HG02884 (cell line): ENCODE data around the gene EHD3.
"Not testable (repeated sequence)": the region's sequence is repeated elsewhere in the genome, so short reads cannot be mapped to it uniquely, and the experiment has no call there.

Experiments
- ATAC-seq: cut with Tn5 transposase; IDR thresholded peaks from one replicate; pipeline ENCODE4 v1.9.1; 2021; ENCODE audit warnings: mild to moderate bottlenecking, moderate library complexity; ENCODE audit not compliant: unreplicated experiment

Gene EHD3

GRCh38 chr2:31282634-31283033 lies 48.7 kb downstream of the EHD3 start:
- no peak for ATAC-seq

- ATAC-seq: not testable (repeated sequence)
Measured at GRCh38 chr2:31283193-31283919, 49.4 kb downstream of the EHD3 start.

GRCh38 chr2:31284107-31284506 lies 50.2 kb downstream of the EHD3 start:
- no peak for ATAC-seq

GRCh38 chr2:31286230-31286629 lies 52.3 kb downstream of the EHD3 start:
- no peak for ATAC-seq

- ATAC-seq: no peak
Measured at GRCh38 chr2:31286961-31287550, 53.1 kb downstream of the EHD3 start.

- no peak for ATAC-seq
Measured at GRCh38 chr2:31287654-31288053, 53.7 kb downstream of the EHD3 start.

- ATAC-seq: no peak
Measured at GRCh38 chr2:31294196-31294595, 60.2 kb downstream of the EHD3 start.

- ATAC-seq: no peak
Measured at GRCh38 chr2:31296641-31297287, 62.8 kb downstream of the EHD3 start.

GRCh38 chr2:31297751-31298150 lies 63.8 kb downstream of the EHD3 start:
- no peak for ATAC-seq

- ATAC-seq: no peak
Measured at GRCh38 chr2:31299547-31299946, 65.6 kb downstream of the EHD3 start.

- no peak for ATAC-seq
Measured at GRCh38 chr2:31300309-31300708, 66.4 kb downstream of the EHD3 start.

- no peak for ATAC-seq
Measured at GRCh38 chr2:31302940-31303563, 69.1 kb downstream of the EHD3 start.

GRCh38 chr2:31304816-31305215 lies 70.9 kb downstream of the EHD3 start:
- no peak for ATAC-seq

- no peak for ATAC-seq
Measured at GRCh38 chr2:31312898-31313297, 78.9 kb downstream of the EHD3 start.

- no peak for ATAC-seq
Measured at GRCh38 chr2:31314761-31315160, 80.8 kb downstream of the EHD3 start.

GRCh38 chr2:31317396-31317795 lies 83.4 kb downstream of the EHD3 start:
- no peak for ATAC-seq

- peak; percentile 58 for ATAC-seq
Measured at GRCh38 chr2:31318361-31319336, 84.7 kb downstream of the EHD3 start.
